B cell (primary cell): ENCODE measurements around the gene PTPRT.

Source experiments
- EZH2 ChIP-seq: IDR thresholded peaks from 2 replicates; pipeline ENCODE4 v1.6.1; 2012; ENCODE audit warnings: borderline replicate concordance, low read depth, mild to moderate bottlenecking, moderate library complexity, low read length; ENCODE audit not compliant: insufficient read depth, poor library complexity, severe bottlenecking
- TF ChIP-seq, protein P1 (sequence below): fragments of 200-600 bp; IDR thresholded peaks from one replicate; pipeline ENCODE4 v1.8.0; 2022; ENCODE audit warnings: antibody characterized with exemption, mild to moderate bottlenecking

DNA sequence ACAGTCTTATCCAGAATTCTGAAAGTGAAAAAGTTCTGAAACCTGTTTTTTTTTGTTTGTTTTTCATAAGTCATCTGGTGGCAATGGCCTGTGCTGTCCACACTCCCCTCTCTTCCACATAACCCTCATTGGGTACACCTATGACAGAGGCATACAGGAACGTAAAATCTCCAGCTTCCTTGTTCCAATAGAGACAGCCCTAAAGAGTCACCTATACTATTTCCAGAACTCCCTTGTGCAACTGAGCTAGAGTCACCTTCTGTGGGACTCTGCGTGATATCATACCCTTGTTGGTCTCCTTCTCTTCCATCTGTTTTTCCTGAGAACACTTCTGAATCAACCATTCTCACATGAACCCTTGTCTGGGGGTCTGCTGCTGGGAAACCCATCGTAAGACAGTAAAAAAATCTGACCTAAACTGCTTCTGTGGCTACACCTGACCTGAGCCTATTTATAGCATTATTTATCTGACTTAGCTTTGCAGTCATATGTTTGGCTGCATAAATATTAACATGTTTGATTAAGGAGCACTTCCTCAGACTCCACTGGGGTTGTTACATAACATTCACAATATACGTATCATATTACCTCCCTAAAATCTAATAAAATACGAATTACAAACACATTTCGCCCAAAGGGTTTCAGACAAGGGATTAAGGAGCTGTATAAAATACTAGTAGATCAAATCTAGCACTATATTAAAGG lies 151.9 kb downstream of the PTPRT start:
- TF ChIP-seq, protein P1, sequence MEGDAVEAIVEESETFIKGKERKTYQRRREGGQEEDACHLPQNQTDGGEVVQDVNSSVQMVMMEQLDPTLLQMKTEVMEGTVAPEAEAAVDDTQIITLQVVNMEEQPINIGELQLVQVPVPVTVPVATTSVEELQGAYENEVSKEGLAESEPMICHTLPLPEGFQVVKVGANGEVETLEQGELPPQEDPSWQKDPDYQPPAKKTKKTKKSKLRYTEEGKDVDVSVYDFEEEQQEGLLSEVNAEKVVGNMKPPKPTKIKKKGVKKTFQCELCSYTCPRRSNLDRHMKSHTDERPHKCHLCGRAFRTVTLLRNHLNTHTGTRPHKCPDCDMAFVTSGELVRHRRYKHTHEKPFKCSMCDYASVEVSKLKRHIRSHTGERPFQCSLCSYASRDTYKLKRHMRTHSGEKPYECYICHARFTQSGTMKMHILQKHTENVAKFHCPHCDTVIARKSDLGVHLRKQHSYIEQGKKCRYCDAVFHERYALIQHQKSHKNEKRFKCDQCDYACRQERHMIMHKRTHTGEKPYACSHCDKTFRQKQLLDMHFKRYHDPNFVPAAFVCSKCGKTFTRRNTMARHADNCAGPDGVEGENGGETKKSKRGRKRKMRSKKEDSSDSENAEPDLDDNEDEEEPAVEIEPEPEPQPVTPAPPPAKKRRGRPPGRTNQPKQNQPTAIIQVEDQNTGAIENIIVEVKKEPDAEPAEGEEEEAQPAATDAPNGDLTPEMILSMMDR, result no peak
- no peak for TF ChIP-seq EZH2
